ENCODE results near the gene EDDM3A.

- TF ChIP-seq, protein P1, sequence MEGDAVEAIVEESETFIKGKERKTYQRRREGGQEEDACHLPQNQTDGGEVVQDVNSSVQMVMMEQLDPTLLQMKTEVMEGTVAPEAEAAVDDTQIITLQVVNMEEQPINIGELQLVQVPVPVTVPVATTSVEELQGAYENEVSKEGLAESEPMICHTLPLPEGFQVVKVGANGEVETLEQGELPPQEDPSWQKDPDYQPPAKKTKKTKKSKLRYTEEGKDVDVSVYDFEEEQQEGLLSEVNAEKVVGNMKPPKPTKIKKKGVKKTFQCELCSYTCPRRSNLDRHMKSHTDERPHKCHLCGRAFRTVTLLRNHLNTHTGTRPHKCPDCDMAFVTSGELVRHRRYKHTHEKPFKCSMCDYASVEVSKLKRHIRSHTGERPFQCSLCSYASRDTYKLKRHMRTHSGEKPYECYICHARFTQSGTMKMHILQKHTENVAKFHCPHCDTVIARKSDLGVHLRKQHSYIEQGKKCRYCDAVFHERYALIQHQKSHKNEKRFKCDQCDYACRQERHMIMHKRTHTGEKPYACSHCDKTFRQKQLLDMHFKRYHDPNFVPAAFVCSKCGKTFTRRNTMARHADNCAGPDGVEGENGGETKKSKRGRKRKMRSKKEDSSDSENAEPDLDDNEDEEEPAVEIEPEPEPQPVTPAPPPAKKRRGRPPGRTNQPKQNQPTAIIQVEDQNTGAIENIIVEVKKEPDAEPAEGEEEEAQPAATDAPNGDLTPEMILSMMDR (conservative IDR thresholded peaks at IDR 0.05) = no peak
- TF ChIP-seq EZH2 (IDR thresholded peaks at IDR 0.05; ENCODE audit: low read depth) = no peak
These were observed 36.7 kb downstream of the EDDM3A start for GRCh38 chr14:20782280-20782890.

Data from PC-9 (cell line).